Body of pancreas (tissue), 4 donors: Measurements from ENCODE around the gene NAA25.

Source experiments
- POLR2A ChIP-seq, 3 donors: fragments of 450-650 bp; IDR thresholded peaks; one replicate each; pipeline ENCODE4 v1.6.1; 2016; ENCODE audit warnings: antibody characterized with exemption in 3 of 3, mild to moderate bottlenecking in 2 of 3
- TF ChIP-seq, protein P1 (sequence below), 7 experiments: fragments of 450-650 bp in 4 of 7; fragments of 200-600 bp in 3 of 7; sonication (generic) in 3 of 7; IDR thresholded peaks; one replicate each; pipeline ENCODE4 v1.5.1; 2016 to 2019; ENCODE audit warnings: antibody characterized with exemption in 7 of 7

DNA sequence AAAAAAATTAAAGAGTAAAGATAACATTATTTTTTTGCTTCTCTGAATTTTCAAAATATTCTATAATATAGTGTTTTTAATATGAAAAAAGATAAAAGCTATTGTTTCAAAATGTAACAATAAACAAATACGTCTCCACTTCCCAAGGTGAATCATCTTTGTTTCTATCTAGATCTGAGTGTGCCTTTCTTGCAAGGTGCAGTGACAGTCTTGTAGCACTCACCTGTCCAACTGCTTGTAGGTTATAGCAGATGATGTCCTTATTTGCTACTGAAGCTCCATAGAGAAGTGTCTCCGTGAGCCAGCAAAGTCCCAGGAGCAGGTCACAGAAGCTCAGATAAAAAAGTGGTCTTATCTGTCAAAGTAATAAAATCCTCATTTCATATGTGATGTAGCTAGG is 117.0 kb downstream of the NAA25 start:
- TF ChIP-seq, protein P1, sequence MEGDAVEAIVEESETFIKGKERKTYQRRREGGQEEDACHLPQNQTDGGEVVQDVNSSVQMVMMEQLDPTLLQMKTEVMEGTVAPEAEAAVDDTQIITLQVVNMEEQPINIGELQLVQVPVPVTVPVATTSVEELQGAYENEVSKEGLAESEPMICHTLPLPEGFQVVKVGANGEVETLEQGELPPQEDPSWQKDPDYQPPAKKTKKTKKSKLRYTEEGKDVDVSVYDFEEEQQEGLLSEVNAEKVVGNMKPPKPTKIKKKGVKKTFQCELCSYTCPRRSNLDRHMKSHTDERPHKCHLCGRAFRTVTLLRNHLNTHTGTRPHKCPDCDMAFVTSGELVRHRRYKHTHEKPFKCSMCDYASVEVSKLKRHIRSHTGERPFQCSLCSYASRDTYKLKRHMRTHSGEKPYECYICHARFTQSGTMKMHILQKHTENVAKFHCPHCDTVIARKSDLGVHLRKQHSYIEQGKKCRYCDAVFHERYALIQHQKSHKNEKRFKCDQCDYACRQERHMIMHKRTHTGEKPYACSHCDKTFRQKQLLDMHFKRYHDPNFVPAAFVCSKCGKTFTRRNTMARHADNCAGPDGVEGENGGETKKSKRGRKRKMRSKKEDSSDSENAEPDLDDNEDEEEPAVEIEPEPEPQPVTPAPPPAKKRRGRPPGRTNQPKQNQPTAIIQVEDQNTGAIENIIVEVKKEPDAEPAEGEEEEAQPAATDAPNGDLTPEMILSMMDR (IDR thresholded peaks at IDR 0.05), result no peak
- TF ChIP-seq POLR2A (IDR thresholded peaks at IDR 0.05), result no peak
